ENCODE measurements around the gene ETS1. TPM values are rescaled to one million over a fixed set of nuclear protein-coding genes. Genes with fewer than 3 reads are reported as not detected.

Gene ETS1
- total RNA-seq, 1 experiment from 2014 or later = 29.9 TPM

GRCh38 chr11:128531588-128531987 lies 55.8 kb downstream of the ETS1 start:
- Histone ChIP-seq H2BK20ac (ENCODE audit: low read depth, low read length, poor library complexity, severe bottlenecking) (no peak overlapping the region), H4K5ac (ENCODE audit: insufficient read length, low read depth, low read length) (no peak overlapping the region), H3T11ph (ENCODE audit: low read length) (no peak overlapping the region), H3K79me2 (ENCODE audit: insufficient read depth, low read length) (no peaks in the 10 kb centered on the region), H3K4me2 (ENCODE audit: insufficient read depth, insufficient read length, low read length) (no peak overlapping the region), H2BK12ac (ENCODE audit: insufficient read length, low read depth, low read length) (no peak overlapping the region), H3K9ac (ENCODE audit: extremely low read depth, insufficient read length, low read length) (no peak overlapping the region), H4K20me1 (ENCODE audit: control insufficient read depth, insufficient read depth, insufficient read length) (no peaks in the 10 kb centered on the region), H2AFZ (ENCODE audit: low read length) (no peak overlapping the region), H3K23me2 (ENCODE audit: insufficient read length, low read depth, low read length, poor library complexity, severe bottlenecking) (peaks cover 5% of the 10 kb centered on the region), H3K18ac (ENCODE audit: insufficient read length, low read depth, low read length) (no peak overlapping the region), H3K4ac (ENCODE audit: low read depth, low read length) (no peak overlapping the region), H2BK5ac (ENCODE audit: insufficient read length, low read length) (no peak overlapping the region), H2AK5ac (ENCODE audit: insufficient read length, low read length) (no peak overlapping the region), H4K91ac (ENCODE audit: insufficient read length, low read depth, low read length) (no peak overlapping the region), H3K27me3 (ENCODE audit: insufficient read depth, low read length) (no peaks in the 10 kb centered on the region), H3K4me1 (ENCODE audit: insufficient read depth, low read length) (peaks cover 9% of the 10 kb centered on the region), H2BK120ac (ENCODE audit: low read depth, low read length, poor library complexity, severe bottlenecking) (no peak overlapping the region), H3K56ac (ENCODE audit: insufficient read length, low read depth, low read length) (no peak overlapping the region), H3K9me3 (ENCODE audit: control insufficient read depth, low read depth, low read length) (no peaks in the 10 kb centered on the region), H3K23ac (ENCODE audit: insufficient read length, low read depth, low read length) (no peak overlapping the region), H4K8ac (replicated peaks; ENCODE audit: insufficient read length, low read depth, low read length) (no peak overlapping the region), H3K79me1 (ENCODE audit: insufficient read depth, low read depth, low read length, poor library complexity, severe bottlenecking) (no peaks in the 10 kb centered on the region), H2BK15ac (ENCODE audit: low read depth, low read length) (no peak overlapping the region), H3K14ac (ENCODE audit: insufficient read depth, low read length) (no peak overlapping the region), H3K27ac (ENCODE audit: insufficient read length, low read depth, low read length) (no peak overlapping the region)
- Mint-ChIP-seq H3K27me3 (ENCODE audit: low read depth) (peaks cover 81% of the 10 kb centered on the region), H3K27ac (no peak overlapping the region), H3K9me3 (peaks cover 0 to 3% of the 10 kb centered on the region in 2 experiments; a peak in 1 of 5 replicates), H3K4me3 (no peak overlapping the region), H3K4me1 (peaks cover 36 to 49% of the 10 kb centered on the region in 2 experiments), H3K36me3 (ENCODE audit: insufficient read depth in 1 of 3, low read depth in 3 of 3) (peaks cover 2 to 14% (median 7%) of the 10 kb centered on the region in 3 experiments; a peak in 6 of 7 replicates)
- TF ChIP-seq CTCF (conservative IDR thresholded peaks at IDR 0.05) = no peak
- WGBS (ENCODE audit: extremely low coverage, insufficient read length, low lambda C conversion rate) = no CpG with 5 or more reads among the region's 2 CpGs
- no peak for DNase-seq

All from H9 (cell line).